C4-2B (cell line): ENCODE results near the gene SVBP.

Source experiments
- CTCF ChIP-seq: fragments of 450-650 bp; conservative IDR thresholded peaks from 2 replicates; pipeline ENCODE4 v1.5.1; 2017; ENCODE audit warnings: mild to moderate bottlenecking
- ZFX ChIP-seq: fragments of 450-650 bp; IDR thresholded peaks from 2 replicates; pipeline ENCODE4 v1.6.1; 2017

- no peak for TF ChIP-seq CTCF
- TF ChIP-seq ZFX: no peak
These were observed 28.7 kb upstream of the SVBP start for GRCh38 chr1:42845866-42846256.
